H1 (cell line): ENCODE data around the gene MAML3. TPM values are rescaled to one million over a fixed set of nuclear protein-coding genes. Genes with fewer than 3 reads are reported as not detected.

Source experiments
- CTCF ChIA-PET: fragments of 300-600 bp; sonication (Branson Sonifier 250); formaldehyde crosslinking; loops from one replicate; lab custom pipeline; 2021; ENCODE audit not compliant: partially characterized antibody; lab: Charles Lee
- POLR2A ChIA-PET: fragments of 300-600 bp; sonication (Branson Sonifier 250); formaldehyde crosslinking; loops from one replicate; lab custom pipeline; 2021; ENCODE audit warnings: inconsistent platforms; ENCODE audit not compliant: partially characterized antibody; lab: Charles Lee
- DNase-seq, 2 experiments: peaks; one replicate each; pipeline versions ENCODE4 v3.0.0 to v3.0.0-alpha.2; 2010 to 2022; ENCODE audit warnings: low spot score in 2 of 2, low read depth in 1 of 2, mixed read lengths in 1 of 2
- FAIRE-seq: peaks from 2 replicates; lab custom pipeline; 2011; peaks lifted over from hg19 to GRCh38; lab: Jason Lieb, UNC
- H2AFZ ChIP-seq: 2 replicates; pipeline ENCODE4 v1.8.1; 2012; ENCODE audit warnings: low read length, inconsistent platforms
- H2AK5ac ChIP-seq: 2 replicates; pipeline ENCODE4 v1.6.1; 2013; ENCODE audit warnings: low read depth, low read length
- H2BK120ac ChIP-seq: replicated peaks from 2 replicates; pipeline ENCODE3; 2013; ENCODE audit warnings: low read depth, low read length, inconsistent platforms
- H2BK12ac ChIP-seq: 2 replicates; pipeline ENCODE4 v1.6.1; 2013; ENCODE audit warnings: low read depth, low read length
- H2BK15ac ChIP-seq: 2 replicates; pipeline ENCODE4 v1.6.1; 2013; ENCODE audit warnings: low read length
- H2BK20ac ChIP-seq: 2 replicates; pipeline ENCODE4 v1.6.1; 2013; ENCODE audit warnings: low read length
- H2BK5ac ChIP-seq: 2 replicates; pipeline ENCODE4 v1.6.1; 2013; ENCODE audit warnings: low read depth, low read length
- H3K14ac ChIP-seq: 2 replicates; pipeline ENCODE4 v1.6.1; 2013; ENCODE audit warnings: inconsistent platforms; ENCODE audit not compliant: insufficient read length
- H3K18ac ChIP-seq: 2 replicates; pipeline ENCODE4 v1.6.1; 2013; ENCODE audit warnings: low read length; ENCODE audit errors: extremely low read depth
- H3K23ac ChIP-seq: 2 replicates; pipeline ENCODE4 v1.6.1; 2013; ENCODE audit warnings: inconsistent platforms; ENCODE audit not compliant: insufficient read length
- H3K23me2 ChIP-seq: 2 replicates; pipeline ENCODE4 v1.6.1; 2013; ENCODE audit warnings: low read depth, low read length
- H3K27ac ChIP-seq: 2 replicates; pipeline ENCODE4 v1.6.1; 2011; ENCODE audit warnings: low read depth, low read length, inconsistent platforms
- H3K27me3 ChIP-seq, 4 experiments: replicated peaks in 1 of 4; 1 replicate in 1 of 4; 2 replicates in 3 of 4; pipeline versions ENCODE4 v1.6.1 to v1.8.1; 2011 to 2013; ENCODE audit warnings: low read length in 3 of 4, mild to moderate bottlenecking in 3 of 4, inconsistent platforms in 2 of 4, mixed read lengths in 2 of 4, moderate library complexity in 1 of 4; ENCODE audit not compliant: control insufficient read depth in 3 of 4, insufficient read depth in 3 of 4; ENCODE audit errors: extremely low read depth in 1 of 4
- H3K36me3 ChIP-seq, 4 experiments: 2 replicates each; pipeline versions ENCODE4 v1.6.1 to v1.8.1; 2011 to 2013; ENCODE audit warnings: mild to moderate bottlenecking in 4 of 4, low read length in 3 of 4, moderate library complexity in 2 of 4, control low read depth in 1 of 4, inconsistent platforms in 1 of 4; ENCODE audit not compliant: insufficient read depth in 4 of 4, control insufficient read depth in 2 of 4
- H3K4ac ChIP-seq: replicated peaks from 2 replicates; pipeline ENCODE3; 2013; ENCODE audit warnings: low read length, low read depth, mixed read lengths, inconsistent platforms; ENCODE audit not compliant: insufficient read length
- H3K4me1 ChIP-seq, 4 experiments: replicated peaks in 1 of 4; 1 replicate in 1 of 4; 2 replicates in 3 of 4; pipeline versions ENCODE4 v1.6.1 to v1.8.1; 2011 to 2013; ENCODE audit warnings: low read length in 3 of 4, inconsistent platforms in 2 of 4, mixed read lengths in 1 of 4; ENCODE audit not compliant: insufficient read depth in 4 of 4, control insufficient read depth in 3 of 4
- H3K4me2 ChIP-seq, 2 experiments: 2 replicates each; pipeline versions ENCODE4 v1.6.1 to v1.8.1; 2011 to 2013; ENCODE audit warnings: low read depth in 2 of 2, low read length in 2 of 2, control low read depth in 1 of 2, inconsistent platforms in 1 of 2, mild to moderate bottlenecking in 1 of 2; ENCODE audit not compliant: insufficient read depth in 1 of 2
- H3K4me3 ChIP-seq, 4 experiments: fragments of 200-600, 300-600 bp in 1 of 4; sonication (generic), shearing (Covaris generic), sonication (Bioruptor Twin) in 1 of 4; 2 replicates each; pipeline versions ENCODE4 v1.5.1 to v1.8.1; 2011 to 2016; ENCODE audit warnings: low read length in 4 of 4, low read depth in 3 of 4, control low read depth in 2 of 4, inconsistent platforms in 2 of 4, mild to moderate bottlenecking in 2 of 4, mixed read lengths in 1 of 4, moderate library complexity in 1 of 4; ENCODE audit not compliant: insufficient read depth in 2 of 4; ENCODE audit errors: extremely low read depth in 1 of 4
- H3K56ac ChIP-seq: replicated peaks from 2 replicates; pipeline ENCODE3; 2013; ENCODE audit warnings: low read depth, mild to moderate bottlenecking, mixed read lengths, low read length, inconsistent platforms; ENCODE audit not compliant: insufficient read length
- H3K79me1 ChIP-seq: 2 replicates; pipeline ENCODE4 v1.6.1; 2013; ENCODE audit warnings: low read depth, low read length, control low read depth
- H3K79me2 ChIP-seq, 2 experiments: 2 replicates each; pipeline versions ENCODE4 v1.6.1 to v1.8.1; 2012 to 2013; ENCODE audit warnings: low read length in 2 of 2, mild to moderate bottlenecking in 2 of 2, inconsistent platforms in 1 of 2; ENCODE audit not compliant: insufficient read depth in 2 of 2, control insufficient read depth in 1 of 2
- H3K9ac ChIP-seq, 4 experiments: replicated peaks in 1 of 4; 1 replicate in 1 of 4; 2 replicates in 3 of 4; pipeline versions ENCODE4 v1.6.1 to v1.8.1; 2011 to 2013; ENCODE audit warnings: low read depth in 3 of 4, low read length in 3 of 4, control low read depth in 2 of 4, mild to moderate bottlenecking in 2 of 4, moderate library complexity in 2 of 4, inconsistent platforms in 1 of 4; ENCODE audit errors: extremely low read depth in 1 of 4
- H3K9me3 ChIP-seq, 2 experiments: 2 replicates each; pipeline versions ENCODE4 v1.6.1 to v1.8.1; 2012 to 2013; ENCODE audit warnings: mild to moderate bottlenecking in 2 of 2, moderate library complexity in 2 of 2, control low read depth in 1 of 2, inconsistent platforms in 1 of 2, low read depth in 1 of 2, low read length in 1 of 2, mixed read lengths in 1 of 2; ENCODE audit not compliant: insufficient read depth in 2 of 2
- H4K20me1 ChIP-seq, 2 experiments: replicated peaks in 1 of 2; 2 replicates each; pipeline versions ENCODE3 to v1.8.1; 2011 to 2013; ENCODE audit warnings: inconsistent platforms in 2 of 2, low read length in 2 of 2, mild to moderate bottlenecking in 1 of 2; ENCODE audit not compliant: insufficient read depth in 2 of 2, control insufficient read depth in 1 of 2
- H4K5ac ChIP-seq: 2 replicates; pipeline ENCODE4 v1.6.1; 2013; ENCODE audit warnings: low read length, low read depth, mixed read lengths, inconsistent platforms; ENCODE audit not compliant: insufficient read length
- H4K8ac ChIP-seq: 2 replicates; pipeline ENCODE4 v1.8.0; 2013; ENCODE audit warnings: mild to moderate bottlenecking, moderate library complexity, low read length, inconsistent platforms; ENCODE audit not compliant: insufficient read depth; ENCODE audit errors: extremely low read depth
- H4K91ac ChIP-seq: replicated peaks from 2 replicates; pipeline ENCODE3; 2013; ENCODE audit warnings: low read length, mixed read lengths, inconsistent platforms; ENCODE audit not compliant: insufficient read length
- ASH2L ChIP-seq: fragments of 200-600, 300-600 bp; sonication (generic); IDR thresholded peaks from one replicate; pipeline ENCODE4 v1.7.1; 2017; ENCODE audit warnings: low read length
- EP300 ChIP-seq, 2 experiments: IDR thresholded peaks; 1 replicate in 1 of 2; 2 replicates in 1 of 2; pipeline ENCODE4 v1.6.1; 2011 to 2012; ENCODE audit warnings: low read depth in 2 of 2, low read length in 2 of 2, mild to moderate bottlenecking in 2 of 2, borderline replicate concordance in 1 of 2, inconsistent platforms in 1 of 2, moderate library complexity in 1 of 2
- EZH2 ChIP-seq: fragments of 200-600 bp; sonication (generic); IDR thresholded peaks from 2 replicates; pipeline ENCODE4 v1.7.1; 2012; ENCODE audit warnings: low read depth, mild to moderate bottlenecking, moderate library complexity, low read length, inconsistent platforms; ENCODE audit not compliant: severe bottlenecking
- GTF2F1 ChIP-seq: IDR thresholded peaks from 2 replicates; pipeline ENCODE4 v1.6.1; 2012; ENCODE audit warnings: low read depth, low read length, improper control_type of control experiment, borderline replicate concordance
- HDAC2 ChIP-seq, 2 experiments: fragments of 300-600 bp in 1 of 2; sonication (generic) in 1 of 2; IDR thresholded peaks; 2 replicates each; pipeline ENCODE4 v1.6.1; 2011 to 2012; ENCODE audit warnings: low read depth in 2 of 2, low read length in 2 of 2, mild to moderate bottlenecking in 2 of 2, moderate library complexity in 2 of 2, borderline replicate concordance in 1 of 2, inconsistent platforms in 1 of 2
- POLR2AphosphoS5 ChIP-seq: IDR thresholded peaks from 2 replicates; pipeline ENCODE4 v1.6.1; 2011; ENCODE audit warnings: low read depth, low read length
- SP4 ChIP-seq: IDR thresholded peaks from 2 replicates; pipeline ENCODE4 v1.6.1; 2012; ENCODE audit warnings: low read length, inconsistent platforms
- TAF1 ChIP-seq: IDR thresholded peaks from 2 replicates; pipeline ENCODE4 v1.6.1; 2011; ENCODE audit warnings: mild to moderate bottlenecking, low read depth, low read length
- WGBS, 2 experiments: shearing (Covaris generic) in 1 of 2; methylation state at CpG; one replicate each; pipeline versions ENCODE4 v1.1.6 to v1.1.7; 2013 to 2015; ENCODE audit warnings: low lambda C conversion rate in 2 of 2, mixed read lengths in 2 of 2, inconsistent platforms in 1 of 2, low coverage in 1 of 2, missing lambda C conversion rate in 1 of 2; ENCODE audit not compliant: insufficient replicate concordance in 2 of 2, insufficient coverage in 1 of 2, insufficient read length in 1 of 2; ENCODE audit errors: extremely low coverage in 1 of 2, missing lambda C conversion rate in 1 of 2; 5-methylcytosine and 5-hydroxymethylcytosine counted together
- polyA plus RNA-seq, 7 experiments: library from polyadenylated mRNA; depleted of rRNA in 3 of 7; stranded (reverse) in 5 of 7; unstranded in 2 of 7; fragments of >200 nt in 5 of 7; fragments of 200-250 nt in 2 of 7; gene quantifications; 1 replicate in 5 of 7; 2 replicates in 1 of 7; 4 replicates in 1 of 7; pipeline versions ENCODE4 v1.2.1 to v1.2.3, GENCODE V29; 2011 to 2013; ENCODE audit warnings: missing spikeins in 2 of 7, mixed read lengths in 2 of 7
- total RNA-seq: library from RNA; stranded (reverse); fragmentation: NEBNext Ultra II Directional; extraction: Animal tissue kit (Norgen Biotek cat#: 25700); gene quantifications from 2 replicates; pipeline ENCODE4 v1.2.1, GENCODE V29; 2021
- TF ChIP-seq, protein P1 (sequence below): IDR thresholded peaks from 2 replicates; pipeline ENCODE4 v1.6.1; 2012; ENCODE audit warnings: inconsistent platforms

MAML3 gene
- total and polyA plus RNA-seq, 2 of the 8 experiments (the other 6 are each of a cell fraction or from before 2014, with no cell fraction given): 2.1 to 5.7 TPM

DNA sequence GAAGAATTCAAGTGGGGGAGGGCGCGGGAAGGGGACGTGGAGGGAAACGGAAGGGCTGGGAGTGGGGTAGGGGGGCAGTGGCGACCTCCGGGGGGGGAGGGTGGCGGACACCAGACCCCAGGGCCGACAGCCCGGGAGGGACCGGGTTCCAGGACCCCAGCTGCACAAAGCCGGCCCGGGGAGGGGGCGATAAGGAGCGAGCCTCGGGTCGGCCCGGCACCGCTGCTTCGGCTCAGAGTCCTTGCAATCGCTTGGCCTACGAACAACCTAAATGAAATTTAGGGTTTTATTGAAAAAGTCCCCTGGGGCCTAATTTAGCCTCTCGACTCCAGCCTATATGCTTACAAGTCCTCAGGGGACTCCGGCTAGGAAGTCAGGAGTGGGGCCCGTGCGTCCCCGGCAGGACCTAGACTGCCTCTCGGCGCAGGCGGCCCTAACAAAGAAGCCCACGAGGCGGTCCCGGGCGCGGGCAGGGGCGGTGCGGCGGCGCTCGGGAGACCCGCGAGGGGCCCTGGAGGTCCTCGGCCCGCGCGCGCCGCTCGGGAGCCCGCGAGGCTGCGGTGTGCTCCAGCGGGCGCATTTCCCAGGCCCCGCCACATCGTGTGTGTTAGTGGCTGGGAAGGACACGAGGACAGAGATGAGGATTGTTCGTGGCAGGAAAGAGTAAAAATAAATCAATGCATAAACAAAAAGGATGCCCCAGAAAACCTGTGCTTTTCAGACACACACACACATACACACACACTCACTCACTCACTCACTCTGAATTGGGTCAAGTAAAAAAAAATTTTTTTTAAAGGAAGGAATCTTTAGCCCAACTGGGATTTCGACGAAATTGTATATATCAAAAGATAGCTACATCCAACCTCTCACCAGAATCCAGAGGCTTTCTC lies 418.4 kb downstream of the MAML3 start:
- 4% methylated on average over 35 of the region's 59 CpGs; no CpG with 5 or more reads in 1 of the 2 experiments for WGBS, 2 experiments
- Histone ChIP-seq H3K23ac (no peak overlapping the region), H3K27ac (no peak overlapping the region), H3K27me3 (peaks cover 7 to 22% (median 19%) of the 10 kb centered on the region in 4 experiments), H4K5ac (no peak overlapping the region), H2BK20ac (no peak overlapping the region; the same call in 1 of the 2 replicates), H3K79me1 (no peaks in the 10 kb centered on the region), H3K4me3 (peak overlapping the region; percentile 58 to 72 (median 66)), H3K9me3 (no peaks in the 10 kb centered on the region), H3K56ac (peak overlapping the region; percentile 36), H3K23me2 (peaks cover 10% of the 10 kb centered on the region), H4K8ac (0 out of 2 replicates have a peak overlapping the region, but pooled peaks have one; percentile 6), H3K9ac (peak overlapping the region in 3 of 4 experiments; percentile 13 to 86 (median 33); a peak in 4 of 7 replicates), H2AK5ac (no peak overlapping the region), H3K4me1 (peaks cover 3 to 10% (median 6%) of the 10 kb centered on the region in 4 experiments; a peak in 5 of 7 replicates), H3K79me2 (no peaks in the 10 kb centered on the region)
- ChIA-PET CTCF (interaction anchor here (0.7 to 1.5 kb wide), 16 partner anchors 16 to 591 kb away, joined by 3 to 8 read pairs (median 3); no protein-coding TSS in a partner anchor), POLR2A (interaction anchor here (0.6 to 1.0 kb wide), 5 partner anchors 9 to 415 kb away, joined by 3 to 4 read pairs (median 4); no protein-coding TSS in a partner anchor)
- TF ChIP-seq TAF1 (0 out of 2 replicates have a peak, but pooled peaks have one; percentile 9), EZH2 (peak; percentile 31), POLR2AphosphoS5 (0 out of 2 replicates have a peak, but pooled peaks have one; percentile 10), HDAC2 (IDR thresholded peaks at IDR 0.05; ENCODE audit: borderline replicate concordance in 1 of 2, low read depth in 2 of 2, low read length in 2 of 2) (no peak), GTF2F1 (no peak), SP4 (no peak), EP300 (IDR thresholded peaks at IDR 0.05; ENCODE audit: borderline replicate concordance in 1 of 2, low read depth in 2 of 2, low read length in 2 of 2) (no peak), ASH2L (peak; percentile 16)
- TF ChIP-seq, protein P1, sequence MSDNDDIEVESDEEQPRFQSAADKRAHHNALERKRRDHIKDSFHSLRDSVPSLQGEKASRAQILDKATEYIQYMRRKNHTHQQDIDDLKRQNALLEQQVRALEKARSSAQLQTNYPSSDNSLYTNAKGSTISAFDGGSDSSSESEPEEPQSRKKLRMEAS: peak; percentile 26
- TF ChIP-seq, all 59 proteins: peak for 5
- Histone ChIP-seq H3K4me2 (peak overlapping the region; percentile 95 to 96), H3K18ac (peak overlapping the region; percentile 99), H3K36me3 (no peaks in the 10 kb centered on the region), H2BK120ac (peak overlapping the region; percentile 28), H2BK12ac (no peak overlapping the region), H4K20me1 (no peaks in the 10 kb centered on the region), H3K4ac (peak overlapping the region; percentile 84), H2BK5ac (no peak overlapping the region), H4K91ac (peak overlapping the region; percentile 97), H3K14ac (no peak overlapping the region), H2BK15ac (peak overlapping the region; percentile 97; the same call in 1 of the 2 replicates), H2AFZ (peak overlapping the region; percentile 38; the same call in 1 of the 2 replicates)
- DNase-seq (peak in 1 of 2 experiments; percentile 66), FAIRE-seq (no peak)
